SU-DHL-6 (cell line): ENCODE measurements around the gene YIPF6.

ENCODE experiments used
- H2AFZ ChIP-seq: fragments of 200-600 bp; sonication (generic); 2 replicates; pipeline ENCODE4 v1.6.1; 2014; ENCODE audit warnings: low read depth, mild to moderate bottlenecking, moderate library complexity, mixed read lengths, antibody characterized with exemption, low read length; ENCODE audit not compliant: severe bottlenecking
- H3F3A ChIP-seq: fragments of 200-600 bp; shearing (Covaris generic); 2 replicates; pipeline ENCODE4 v1.6.0; 2016; ENCODE audit warnings: antibody characterized with exemption, mild to moderate bottlenecking; ENCODE audit not compliant: insufficient read depth
- H3K27ac ChIP-seq: fragments of 200-600 bp; sonication (generic); 2 replicates; pipeline ENCODE4 v1.5.1; 2016; ENCODE audit warnings: low read depth, mild to moderate bottlenecking, low read length, moderate library complexity, mixed read lengths
- H3K27me3 ChIP-seq: fragments of 200-600 bp; sonication (generic), shearing (Covaris generic); 2 replicates; pipeline ENCODE4 v1.6.0; 2014; ENCODE audit warnings: mild to moderate bottlenecking, low read length
- H3K36me3 ChIP-seq: fragments of 200-600 bp; sonication (generic); 2 replicates; pipeline ENCODE4 v1.6.1; 2014; ENCODE audit warnings: mild to moderate bottlenecking, low read length, mixed read lengths
- H3K4me2 ChIP-seq: fragments of 300-600, 200-600 bp; shearing (Covaris generic), sonication (generic); 2 replicates; pipeline ENCODE4 v1.6.0; 2014; ENCODE audit warnings: low read length, low read depth, mild to moderate bottlenecking; ENCODE audit not compliant: poor library complexity, severe bottlenecking
- H3K4me3 ChIP-seq: fragments of 200-600 bp; sonication (generic); 2 replicates; pipeline ENCODE4 v1.5.1; 2014; ENCODE audit warnings: antibody characterized with exemption, low read length, mild to moderate bottlenecking, mixed read lengths; ENCODE audit not compliant: insufficient read depth, poor library complexity, severe bottlenecking
- H3K79me2 ChIP-seq: fragments of 200-600 bp; sonication (generic); 2 replicates; pipeline ENCODE4 v1.6.1; 2014; ENCODE audit warnings: mild to moderate bottlenecking, low read length, moderate library complexity; ENCODE audit not compliant: insufficient read depth
- H3K9ac ChIP-seq: fragments of 200-600 bp; sonication (generic); 2 replicates; pipeline ENCODE4 v1.7.0; 2014; ENCODE audit warnings: mild to moderate bottlenecking, low read length
- H3K9me2 ChIP-seq: fragments of 200-600 bp; sonication (generic); replicated peaks from 2 replicates; pipeline ENCODE4 v1.6.1; 2014; ENCODE audit warnings: low read length; ENCODE audit not compliant: insufficient read depth
- H3K9me3 ChIP-seq: fragments of 200-600 bp; sonication (generic); 2 replicates; pipeline ENCODE4 v1.6.1; 2014; ENCODE audit warnings: low read length, mixed read lengths; ENCODE audit not compliant: insufficient read depth
- H4K20me1 ChIP-seq: fragments of 200-600 bp; sonication (generic); 2 replicates; pipeline ENCODE4 v1.6.1; 2014; ENCODE audit warnings: low read depth, mild to moderate bottlenecking, antibody characterized with exemption, low read length, moderate library complexity, mixed read lengths
- EZH2phosphoT487 ChIP-seq: fragments of 200-600 bp; sonication (generic), shearing (Covaris generic); conservative IDR thresholded peaks from 2 replicates; pipeline ENCODE4 v1.6.1; 2018; ENCODE audit warnings: mild to moderate bottlenecking, antibody characterized with exemption, low read length, moderate library complexity, mixed read lengths
- TF ChIP-seq, protein P1 (sequence below): fragments of 200-600 bp; sonication (generic); IDR thresholded peaks from one replicate; pipeline ENCODE4 v1.5.1; 2017; ENCODE audit warnings: antibody characterized with exemption, mild to moderate bottlenecking, low read length, moderate library complexity; ENCODE audit not compliant: insufficient read depth, poor library complexity, severe bottlenecking

Gene YIPF6

DNA sequence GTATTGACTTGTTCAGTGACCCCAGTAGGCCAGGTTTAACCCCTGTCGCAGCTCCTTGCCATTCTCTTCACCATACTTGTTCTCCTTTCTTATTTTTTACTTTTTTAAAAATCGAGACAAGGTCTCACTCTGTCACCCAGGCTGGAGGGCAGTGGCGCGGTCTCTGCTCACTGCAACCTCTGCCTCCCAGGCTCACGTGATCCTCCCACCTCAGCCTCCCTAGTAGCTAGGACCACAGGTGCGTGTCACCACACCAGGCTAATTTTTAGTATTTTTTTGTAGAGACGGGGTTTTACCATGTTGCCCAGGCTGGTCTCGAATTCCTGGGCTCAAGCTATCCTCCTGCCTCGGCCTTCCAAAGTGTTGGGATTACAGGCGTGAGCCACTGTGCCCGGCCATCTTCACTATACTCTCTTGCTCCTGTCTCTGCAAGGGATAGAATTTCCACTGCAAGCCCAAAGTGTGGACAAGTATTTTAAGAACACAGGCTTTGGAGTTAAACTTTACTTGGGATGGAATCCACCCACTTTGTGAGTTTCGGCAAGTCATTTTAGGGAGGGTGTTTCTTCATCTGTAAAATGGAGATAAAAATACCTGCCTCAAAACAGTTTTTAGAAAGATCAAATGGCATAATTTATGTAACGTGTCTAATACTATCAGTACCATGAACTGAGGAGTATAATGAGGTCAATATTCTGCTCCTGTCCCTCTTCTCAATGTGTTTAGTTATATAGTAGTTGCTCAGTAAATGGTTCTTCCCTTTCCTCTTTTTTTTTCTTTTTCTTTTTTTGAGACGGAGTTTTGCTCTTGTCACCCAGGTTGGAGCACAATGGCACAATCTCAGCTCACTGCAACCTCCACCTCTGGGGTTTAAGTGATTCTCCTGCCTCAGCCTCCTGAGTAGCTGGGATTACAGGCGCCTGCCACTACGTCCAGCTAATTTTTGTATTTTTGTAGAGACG, 973 bp downstream of the YIPF6 start:
- Histone ChIP-seq H4K20me1 (no peaks in the 10 kb centered on the region), H3K9me3 (no peaks in the 10 kb centered on the region), H3K9me2 (no peaks in the 10 kb centered on the region), H2AFZ (no peak overlapping the region), H3K4me2 (peak overlapping the region; percentile 82), H3K9ac (peak overlapping the region; percentile 77), H3K79me2 (peaks cover 33% of the 10 kb centered on the region), H3K27ac (no peak overlapping the region; the same call in 1 of the 2 replicates), H3K36me3 (no peaks in the 10 kb centered on the region), H3F3A (no peaks in the 10 kb centered on the region), H3K27me3 (no peaks in the 10 kb centered on the region), H3K4me3 (peak overlapping the region; percentile 82)
- no peak for TF ChIP-seq EZH2phosphoT487
- TF ChIP-seq, protein P1, sequence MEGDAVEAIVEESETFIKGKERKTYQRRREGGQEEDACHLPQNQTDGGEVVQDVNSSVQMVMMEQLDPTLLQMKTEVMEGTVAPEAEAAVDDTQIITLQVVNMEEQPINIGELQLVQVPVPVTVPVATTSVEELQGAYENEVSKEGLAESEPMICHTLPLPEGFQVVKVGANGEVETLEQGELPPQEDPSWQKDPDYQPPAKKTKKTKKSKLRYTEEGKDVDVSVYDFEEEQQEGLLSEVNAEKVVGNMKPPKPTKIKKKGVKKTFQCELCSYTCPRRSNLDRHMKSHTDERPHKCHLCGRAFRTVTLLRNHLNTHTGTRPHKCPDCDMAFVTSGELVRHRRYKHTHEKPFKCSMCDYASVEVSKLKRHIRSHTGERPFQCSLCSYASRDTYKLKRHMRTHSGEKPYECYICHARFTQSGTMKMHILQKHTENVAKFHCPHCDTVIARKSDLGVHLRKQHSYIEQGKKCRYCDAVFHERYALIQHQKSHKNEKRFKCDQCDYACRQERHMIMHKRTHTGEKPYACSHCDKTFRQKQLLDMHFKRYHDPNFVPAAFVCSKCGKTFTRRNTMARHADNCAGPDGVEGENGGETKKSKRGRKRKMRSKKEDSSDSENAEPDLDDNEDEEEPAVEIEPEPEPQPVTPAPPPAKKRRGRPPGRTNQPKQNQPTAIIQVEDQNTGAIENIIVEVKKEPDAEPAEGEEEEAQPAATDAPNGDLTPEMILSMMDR: no peak

DNA sequence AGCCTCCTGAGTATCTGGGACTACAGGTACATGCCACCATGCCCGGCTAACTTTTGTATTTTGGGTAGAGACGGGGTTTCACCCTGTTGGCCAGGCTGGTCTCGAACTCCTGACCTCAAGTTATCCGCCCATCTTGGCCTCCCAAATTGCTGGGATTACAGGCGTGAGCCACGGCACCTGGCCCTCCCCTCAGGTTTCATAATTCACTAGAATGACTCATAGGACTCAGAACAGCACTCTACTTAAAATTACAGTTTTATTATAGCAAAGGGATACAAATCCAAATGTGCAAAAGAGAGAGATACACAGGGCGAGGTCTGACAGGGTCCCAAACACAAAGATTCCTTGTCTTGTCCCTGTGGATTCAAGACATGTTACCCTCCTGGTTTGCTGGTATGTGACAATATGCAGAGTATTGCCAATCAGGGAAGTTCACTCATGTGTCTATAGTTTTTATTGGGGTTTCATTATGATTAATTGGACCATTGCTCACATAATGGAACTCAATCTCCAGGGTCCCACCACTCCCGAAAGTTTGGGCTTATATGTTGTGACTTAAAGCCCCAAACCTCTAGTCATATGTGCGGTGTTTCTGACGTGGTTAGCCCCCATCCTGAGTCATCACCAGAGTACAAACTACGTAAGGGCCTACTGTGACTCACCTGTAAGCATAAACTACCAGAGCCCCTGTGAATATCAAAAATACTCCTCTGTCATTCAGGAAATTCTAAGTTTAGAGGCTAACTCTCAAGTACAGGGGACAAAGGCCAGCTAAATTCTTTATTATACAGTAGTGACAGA, 5.2 kb downstream of the YIPF6 start:
- TF ChIP-seq, protein P1: no peak
- no peak for TF ChIP-seq EZH2phosphoT487
- Histone ChIP-seq H3F3A (no peaks in the 10 kb centered on the region), H3K9ac (no peak overlapping the region), H3K36me3 (no peaks in the 10 kb centered on the region), H3K4me3 (no peak overlapping the region), H3K4me2 (no peak overlapping the region), H3K9me3 (no peaks in the 10 kb centered on the region), H4K20me1 (no peaks in the 10 kb centered on the region), H2AFZ (no peak overlapping the region), H3K27me3 (no peaks in the 10 kb centered on the region), H3K79me2 (peaks cover 40% of the 10 kb centered on the region), H3K9me2 (no peaks in the 10 kb centered on the region), H3K27ac (no peak overlapping the region)

DNA sequence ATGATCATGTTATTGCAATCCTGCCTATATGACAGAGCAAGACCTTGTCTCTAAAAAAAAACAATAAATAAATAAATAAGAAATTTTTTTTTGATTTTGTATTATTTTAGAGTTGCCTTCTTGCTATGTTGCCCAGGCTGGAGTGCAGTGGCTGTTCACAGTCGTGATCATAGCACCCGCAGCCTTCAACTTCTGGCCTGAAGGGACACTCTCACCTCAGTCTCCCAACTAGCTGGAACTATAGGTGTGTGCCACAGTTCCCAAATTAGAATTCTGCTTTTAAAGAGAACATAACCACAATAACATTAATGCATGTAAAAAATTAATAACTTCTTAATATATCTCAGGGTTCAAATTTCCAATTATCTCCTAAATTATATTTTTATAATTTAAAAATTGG, 7.8 kb downstream of the YIPF6 start:
- TF ChIP-seq EZH2phosphoT487: no peak
- TF ChIP-seq, protein P1: no peak
- Histone ChIP-seq H3K4me2 (no peak overlapping the region), H3F3A (no peaks in the 10 kb centered on the region), H3K9ac (no peak overlapping the region), H3K9me2 (no peaks in the 10 kb centered on the region), H3K79me2 (peaks cover 17% of the 10 kb centered on the region; the same call in 1 of the 2 replicates), H3K27ac (no peak overlapping the region), H2AFZ (no peak overlapping the region), H3K27me3 (no peaks in the 10 kb centered on the region), H3K36me3 (no peaks in the 10 kb centered on the region), H3K9me3 (no peaks in the 10 kb centered on the region), H3K4me3 (no peak overlapping the region), H4K20me1 (no peaks in the 10 kb centered on the region)
